GM12874 (cell line): Measurements from ENCODE around the gene IFI6.

Experiments
- TF ChIP-seq, protein P1 (sequence below): IDR thresholded peaks from 2 replicates; pipeline ENCODE4 v1.5.1; 2011; ENCODE audit warnings: low read depth, mild to moderate bottlenecking, control low read depth, low read length, moderate library complexity; ENCODE audit not compliant: insufficient read depth

IFI6 gene

DNA sequence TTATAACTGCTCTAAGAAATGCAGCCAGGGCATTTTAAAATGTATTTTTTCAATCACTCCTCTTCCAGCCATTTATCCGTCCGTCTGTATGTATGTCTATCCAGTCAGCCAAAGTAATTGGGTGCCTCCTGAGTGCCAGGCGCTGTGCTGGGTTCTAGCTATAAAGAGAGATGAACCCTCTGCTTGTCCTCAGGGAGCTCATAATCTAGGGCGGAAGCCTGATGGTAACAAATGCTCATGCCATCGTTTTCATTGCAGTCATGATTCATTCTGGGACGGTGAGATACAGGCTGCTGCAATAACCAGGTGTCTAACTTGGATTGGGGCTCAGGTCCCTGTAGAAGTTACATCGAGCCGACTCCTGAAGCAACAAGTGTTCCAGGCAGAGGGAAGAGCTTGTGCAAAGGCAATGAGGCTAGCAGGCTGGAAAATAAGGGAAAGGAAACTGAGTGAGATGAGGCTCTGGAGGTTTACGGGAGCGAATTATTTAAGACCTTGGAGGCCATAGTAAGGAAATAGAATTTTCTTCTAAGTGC, 11.6 kb downstream of the IFI6 start:
- TF ChIP-seq, protein P1, sequence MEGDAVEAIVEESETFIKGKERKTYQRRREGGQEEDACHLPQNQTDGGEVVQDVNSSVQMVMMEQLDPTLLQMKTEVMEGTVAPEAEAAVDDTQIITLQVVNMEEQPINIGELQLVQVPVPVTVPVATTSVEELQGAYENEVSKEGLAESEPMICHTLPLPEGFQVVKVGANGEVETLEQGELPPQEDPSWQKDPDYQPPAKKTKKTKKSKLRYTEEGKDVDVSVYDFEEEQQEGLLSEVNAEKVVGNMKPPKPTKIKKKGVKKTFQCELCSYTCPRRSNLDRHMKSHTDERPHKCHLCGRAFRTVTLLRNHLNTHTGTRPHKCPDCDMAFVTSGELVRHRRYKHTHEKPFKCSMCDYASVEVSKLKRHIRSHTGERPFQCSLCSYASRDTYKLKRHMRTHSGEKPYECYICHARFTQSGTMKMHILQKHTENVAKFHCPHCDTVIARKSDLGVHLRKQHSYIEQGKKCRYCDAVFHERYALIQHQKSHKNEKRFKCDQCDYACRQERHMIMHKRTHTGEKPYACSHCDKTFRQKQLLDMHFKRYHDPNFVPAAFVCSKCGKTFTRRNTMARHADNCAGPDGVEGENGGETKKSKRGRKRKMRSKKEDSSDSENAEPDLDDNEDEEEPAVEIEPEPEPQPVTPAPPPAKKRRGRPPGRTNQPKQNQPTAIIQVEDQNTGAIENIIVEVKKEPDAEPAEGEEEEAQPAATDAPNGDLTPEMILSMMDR: no peak

GRCh38 chr1:27659497-27660299, 12.3 kb downstream of the IFI6 start:
- TF ChIP-seq, protein P1: no peak

GRCh38 chr1:27658951-27659496, 13.0 kb downstream of the IFI6 start:
- TF ChIP-seq, protein P1: no peak

GRCh38 chr1:27656157-27656893, 15.7 kb downstream of the IFI6 start:
- TF ChIP-seq, protein P1: peak; percentile 38; the same call in 1 of the 2 replicates

DNA sequence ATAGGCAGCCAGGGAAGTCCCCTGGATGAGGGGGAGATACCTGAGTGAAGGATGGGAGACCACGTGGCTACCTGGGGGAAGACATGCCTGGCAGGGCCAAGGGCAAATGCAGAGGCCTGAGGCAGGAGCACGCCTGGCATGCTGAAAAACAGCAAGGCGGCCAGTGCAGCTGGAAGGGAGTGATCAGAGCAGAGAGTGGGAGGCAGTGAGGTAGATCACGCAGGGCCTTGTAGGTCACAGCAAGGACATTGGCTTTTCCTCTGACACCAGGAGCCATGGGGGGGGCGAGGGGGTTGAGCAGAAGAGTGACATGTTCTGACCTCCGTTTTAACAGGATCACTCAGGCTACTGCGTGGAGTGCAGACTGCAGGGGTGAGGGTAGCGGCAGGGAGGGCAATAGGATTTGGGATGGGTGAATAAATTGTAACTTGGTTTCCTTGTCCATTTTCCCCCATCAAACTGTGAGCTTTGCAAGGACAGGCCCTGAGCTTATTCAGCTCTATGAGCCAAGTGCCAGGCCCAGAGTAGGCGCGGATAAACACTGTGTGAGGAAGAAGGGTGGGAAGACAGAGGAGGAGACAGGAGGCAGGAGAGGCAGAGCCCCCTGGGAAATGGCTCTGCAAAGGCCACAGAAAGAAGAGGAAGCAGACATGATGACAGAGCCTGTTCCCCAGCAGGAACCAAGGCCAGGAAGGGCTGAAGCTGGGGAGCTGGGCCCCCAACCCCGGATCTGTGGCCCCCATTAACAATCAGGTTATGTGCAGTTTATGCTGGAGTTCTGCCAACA, 16.6 kb downstream of the IFI6 start:
- TF ChIP-seq, protein P1: no peak

DNA sequence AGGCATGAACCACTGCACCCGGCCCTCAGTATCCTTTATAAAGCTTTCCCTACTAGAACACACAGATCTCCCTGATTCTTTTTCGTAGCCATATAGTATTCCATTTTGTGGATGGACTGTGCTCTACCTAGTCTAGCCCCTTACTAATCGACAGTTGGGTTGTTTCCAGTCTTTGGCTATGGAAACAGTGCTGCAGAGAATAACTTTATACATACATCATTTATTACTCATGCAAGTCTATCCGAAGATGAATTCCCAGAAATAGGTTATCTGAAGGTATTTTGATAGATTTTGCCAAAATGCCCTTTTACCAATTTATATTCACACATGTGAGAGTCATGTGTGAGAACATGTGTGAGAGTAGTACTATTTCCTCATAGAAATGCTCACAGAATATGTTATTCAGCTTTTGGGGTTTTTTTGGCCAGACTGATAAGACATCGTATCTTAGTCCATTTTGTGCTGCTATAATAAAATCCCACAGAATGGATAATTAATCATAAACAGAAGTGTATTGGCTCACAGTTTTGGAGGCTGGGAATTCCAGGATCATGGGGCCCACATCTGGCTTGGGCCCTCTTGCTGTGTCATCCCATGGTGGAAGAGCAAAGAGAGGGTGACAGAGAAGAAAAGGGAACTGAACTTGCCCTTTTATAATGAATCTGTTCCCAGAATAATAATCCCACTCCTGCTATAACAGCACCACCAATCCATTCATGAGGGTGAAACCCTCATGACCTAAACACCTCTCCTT, 19.7 kb downstream of the IFI6 start:
- TF ChIP-seq, protein P1: no peak
